GM19324 (cell line): ENCODE data around the gene PTPRJ.

Experiments
- ATAC-seq: cut with Tn5 transposase; IDR thresholded peaks from one replicate; pipeline ENCODE4 v1.9.1; 2021; ENCODE audit warnings: mild to moderate bottlenecking, moderate library complexity; ENCODE audit not compliant: unreplicated experiment, low FRiP score

The PTPRJ gene

GRCh38 chr11:48105096-48105990 lies 125.0 kb downstream of the PTPRJ start:
- ATAC-seq = no peak

- no peak for ATAC-seq
These were observed 125.8 kb downstream of the PTPRJ start for GRCh38 chr11:48106166-48106565.

GRCh38 chr11:48107188-48107704 lies 126.9 kb downstream of the PTPRJ start:
- ATAC-seq = peak; percentile 79

GRCh38 chr11:48108231-48109045 lies 128.1 kb downstream of the PTPRJ start:
- ATAC-seq = no peak

GRCh38 chr11:48109046-48109666 lies 128.8 kb downstream of the PTPRJ start:
- no peak for ATAC-seq

- no peak for ATAC-seq
These were observed 130.1 kb downstream of the PTPRJ start for GRCh38 chr11:48110509-48110766.

GRCh38 chr11:48111891-48112290 lies 131.5 kb downstream of the PTPRJ start:
- ATAC-seq = no peak

GRCh38 chr11:48114740-48115139 lies 134.4 kb downstream of the PTPRJ start:
- no peak for ATAC-seq

- ATAC-seq = no peak
These were observed 136.3 kb downstream of the PTPRJ start for GRCh38 chr11:48116437-48117228.

- ATAC-seq = no peak
These were observed 141.9 kb downstream of the PTPRJ start for GRCh38 chr11:48122246-48122645.

GRCh38 chr11:48122656-48123055 lies 142.3 kb downstream of the PTPRJ start:
- no peak for ATAC-seq

GRCh38 chr11:48123254-48123875 lies 143.0 kb downstream of the PTPRJ start:
- no peak for ATAC-seq

GRCh38 chr11:48123934-48124755 lies 143.8 kb downstream of the PTPRJ start:
- peak; percentile 58 for ATAC-seq

- no peak for ATAC-seq
These were observed 144.5 kb downstream of the PTPRJ start for GRCh38 chr11:48124880-48125279.

- no peak for ATAC-seq
These were observed 145.5 kb downstream of the PTPRJ start for GRCh38 chr11:48125866-48126265.

- no peak for ATAC-seq
These were observed 147.3 kb downstream of the PTPRJ start for GRCh38 chr11:48127521-48128183.

GRCh38 chr11:48129697-48130395 lies 149.5 kb downstream of the PTPRJ start:
- ATAC-seq = no peak
